ENCODE data around the gene E2F4. TPM values are rescaled to one million over a fixed set of nuclear protein-coding genes. Genes with fewer than 3 reads are reported as not detected.

E2F4 gene
- total RNA-seq, 1 experiment from 2014 or later: 96.0 TPM

GRCh38 chr16:67246756-67247191, 54.8 kb downstream of the E2F4 start:
- POLR2A ChIA-PET (ENCODE audit: low non-redundant PET): no interaction called here
- no TSS peak for BruUV-seq (replicated peaks)

GRCh38 chr16:67247192-67248072, 55.5 kb downstream of the E2F4 start, which contains the start of gene FHOD1:
FHOD1 (minus strand) TSS chr16:67247481; CDS start chr16:67247410, 71 bp downstream.
- CTCF ChIA-PET: interaction anchor here (0.6 kb wide), 1 partner anchor 180 kb away, joined by 4 read pairs; no protein-coding TSS in a partner anchor

More at GRCh38 chr16:67246756-67247191, 54.8 kb downstream of the E2F4 start:
- Histone ChIP-seq H3K27me3 (replicated peaks; ENCODE audit: insufficient read depth, low read depth, low read length, poor library complexity) (no peaks in the 10 kb centered on the region), H3K4me1 (ENCODE audit: insufficient read depth, low read length, poor library complexity, severe bottlenecking) (peaks cover 61% of the 10 kb centered on the region), H3K36me3 (ENCODE audit: insufficient read depth, low read length, poor library complexity, severe bottlenecking) (no peaks in the 10 kb centered on the region), H3K4me3 (ENCODE audit: low read depth, low read length, poor library complexity, severe bottlenecking) (peak overlapping the region; percentile 90), H3K9me3 (ENCODE audit: low read depth, low read length, poor library complexity, severe bottlenecking) (no peaks in the 10 kb centered on the region), H3K27ac (ENCODE audit: low read depth, low read length, poor library complexity, severe bottlenecking) (peak overlapping the region; percentile 79)
- CTCF ChIA-PET: no interaction called here
- DNase-seq (ENCODE audit: low spot score): peak; percentile 35
- intact Hi-C loops (cut with micrococcal nuclease; ENCODE audit: unreplicated experiment): no loop called here
- TF ChIP-seq EZH2 (IDR thresholded peaks at IDR 0.05; ENCODE audit: borderline replicate concordance, low read depth, low read length, poor library complexity, severe bottlenecking) (no peak), CTCF (conservative IDR thresholded peaks at IDR 0.05; ENCODE audit: low read depth, low read length) (no peak)

GRCh38 chr16:67248073-67248400, 56.1 kb downstream of the E2F4 start:
- Histone ChIP-seq H3K27me3 (replicated peaks; ENCODE audit: insufficient read depth, low read depth, low read length, poor library complexity) (no peaks in the 10 kb centered on the region), H3K4me1 (ENCODE audit: insufficient read depth, low read length, poor library complexity, severe bottlenecking) (peaks cover 56% of the 10 kb centered on the region), H3K9me3 (ENCODE audit: low read depth, low read length, poor library complexity, severe bottlenecking) (no peaks in the 10 kb centered on the region), H3K27ac (ENCODE audit: low read depth, low read length, poor library complexity, severe bottlenecking) (peak overlapping the region; percentile 79), H3K4me3 (ENCODE audit: low read depth, low read length, poor library complexity, severe bottlenecking) (peak overlapping the region; percentile 90), H3K36me3 (ENCODE audit: insufficient read depth, low read length, poor library complexity, severe bottlenecking) (no peaks in the 10 kb centered on the region)
- CTCF ChIA-PET: interaction anchor here (0.6 kb wide), 1 partner anchor 141 kb away, joined by 10 read pairs; no protein-coding TSS in a partner anchor
- DNase-seq (ENCODE audit: low spot score): peak; percentile 57
- intact Hi-C loops (cut with micrococcal nuclease; ENCODE audit: unreplicated experiment): no loop called here
- POLR2A ChIA-PET (ENCODE audit: low non-redundant PET): interaction anchor here (0.5 kb wide), 1 partner anchor 15 kb away, joined by 4 read pairs; no protein-coding TSS in a partner anchor
- TF ChIP-seq EZH2 (IDR thresholded peaks at IDR 0.05; ENCODE audit: borderline replicate concordance, low read depth, low read length, poor library complexity, severe bottlenecking): no peak
- no peak for TF ChIP-seq CTCF (conservative IDR thresholded peaks at IDR 0.05; ENCODE audit: low read depth, low read length)
- no TSS peak for BruUV-seq (replicated peaks)

More at GRCh38 chr16:67247192-67248072, 55.5 kb downstream of the E2F4 start, which contains the start of gene FHOD1:
- Histone ChIP-seq H3K4me1 (ENCODE audit: insufficient read depth, low read length, poor library complexity, severe bottlenecking) (peaks cover 58% of the 10 kb centered on the region), H3K27me3 (replicated peaks; ENCODE audit: insufficient read depth, low read depth, low read length, poor library complexity) (no peaks in the 10 kb centered on the region), H3K4me3 (ENCODE audit: low read depth, low read length, poor library complexity, severe bottlenecking) (peak within 1 kb of the TSS; percentile 90), H3K9me3 (ENCODE audit: low read depth, low read length, poor library complexity, severe bottlenecking) (no peaks in the 10 kb centered on the region), H3K36me3 (ENCODE audit: insufficient read depth, low read length, poor library complexity, severe bottlenecking) (no peaks in the 10 kb centered on the region), H3K27ac (ENCODE audit: low read depth, low read length, poor library complexity, severe bottlenecking) (peak within 1 kb of the TSS; percentile 79)
- POLR2A ChIA-PET (ENCODE audit: low non-redundant PET): interaction anchor here (0.5 kb wide), 1 partner anchor 15 kb away, joined by 4 read pairs; no protein-coding TSS in a partner anchor
- peak; percentile 98 for DNase-seq (ENCODE audit: low spot score)
- no TSS peak for BruUV-seq (replicated peaks)
- no peak for TF ChIP-seq EZH2 (IDR thresholded peaks at IDR 0.05; ENCODE audit: borderline replicate concordance, low read depth, low read length, poor library complexity, severe bottlenecking)
- TF ChIP-seq CTCF (conservative IDR thresholded peaks at IDR 0.05; ENCODE audit: low read depth, low read length): no peak
- intact Hi-C loops (cut with micrococcal nuclease; ENCODE audit: unreplicated experiment): no loop called here

Small RNAs within 50 kb of the gene (microRNA-seq; reads per million reads assigned to microRNA genes)
- gene MIR328: 85.8 reads per million, percentile 62 among the genes with 10 or more reads in this experiment

Other genes with a start within 250 kb of the E2F4 start
- gene CES3, start 230.9 kb upstream of the E2F4 start, total RNA-seq (2021): 3.0 and 3.9 TPM in 2 replicates
- gene CES4A, start 203.6 kb upstream of the E2F4 start, total RNA-seq (2021): 0.15 TPM in 1 of 2 replicates, not detected in the other
- gene CBFB, start 163.0 kb upstream of the E2F4 start, total RNA-seq (2021): 173 and 185 TPM in 2 replicates
- 23.2 and 23.5 TPM in 2 replicates for gene PHAF1, start 82.2 kb upstream of the E2F4 start, total RNA-seq (2021)
- gene B3GNT9, start 41.2 kb upstream of the E2F4 start, total RNA-seq (2021): 11.5 and 13.8 TPM in 2 replicates
- gene TRADD, start 32.2 kb upstream of the E2F4 start, total RNA-seq (2021): 7.7 and 10.8 TPM in 2 replicates
- 8.3 and 13.8 TPM in 2 replicates for gene FBXL8, start 32.2 kb upstream of the E2F4 start, total RNA-seq (2021)
- 13.9 and 20.2 TPM in 2 replicates for gene HSF4, start 27.4 kb upstream of the E2F4 start, total RNA-seq (2021)
- gene NOL3, start 21.6 kb upstream of the E2F4 start, total RNA-seq (2021): 15.3 and 16.4 TPM in 2 replicates
- 33.9 and 36.8 TPM in 2 replicates for gene MATCAP1, start 8.2 kb upstream of the E2F4 start, total RNA-seq (2021)
- gene EXOC3L1, start 2.0 kb upstream of the E2F4 start, total RNA-seq (2021): 0.32 and 0.42 TPM in 2 replicates
- gene ELMO3, start 7.0 kb downstream of the E2F4 start, total RNA-seq (2021): 3.3 and 4.7 TPM in 2 replicates
- 30.4 and 38.2 TPM in 2 replicates for gene TMEM208, start 35.0 kb downstream of the E2F4 start, total RNA-seq (2021)
- 94.9 and 96.4 TPM in 2 replicates for gene FHOD1, start 55.3 kb downstream of the E2F4 start, total RNA-seq (2021)
- gene SLC9A5, start 56.8 kb downstream of the E2F4 start, total RNA-seq (2021): 2.4 and 3.6 TPM in 2 replicates
- 5.8 and 8.9 TPM in 2 replicates for gene PLEKHG4, start 87.4 kb downstream of the E2F4 start, total RNA-seq (2021)
- 0.32 TPM in 1 of 2 replicates, not detected in the other for gene KCTD19, start 134.6 kb downstream of the E2F4 start, total RNA-seq (2021)
- not detected in 2 replicates for gene LRRC36, start 134.7 kb downstream of the E2F4 start, total RNA-seq (2021)
- gene TPPP3, start 201.3 kb downstream of the E2F4 start, total RNA-seq (2021): 0.28 and 0.31 TPM in 2 replicates
- 5.3 and 6.8 TPM in 2 replicates for gene ZDHHC1, start 224.3 kb downstream of the E2F4 start, total RNA-seq (2021)
- gene HSD11B2, start 239.0 kb downstream of the E2F4 start, total RNA-seq (2021): 1.6 and 2.3 TPM in 2 replicates

Measured in A673 (cell line).